Panc1 (cell line): ENCODE results near the gene KCNG1. TPM values are rescaled to one million over a fixed set of nuclear protein-coding genes. Genes with fewer than 3 reads are reported as not detected.

Experiments
- ATAC-seq: fragments of 200-7000 bp; cut with Tn5 transposase; 2 replicates; pipeline ENCODE4 v1.9.1; 2020; ENCODE audit warnings: mild to moderate bottlenecking, moderate library complexity
- BruUV-seq: library from RNA; stranded (reverse); fragments of 400-500 nt; replicated peaks from 2 replicates; lab custom pipeline; 2021; lab: Mats Ljungman, UMichigan
- CTCF ChIA-PET: fragments of 300-600 bp; sonication (Branson Sonifier 250); formaldehyde crosslinking; loops from one replicate; lab custom pipeline; 2022; ENCODE audit warnings: antibody characterized with exemption; lab: Charles Lee
- POLR2A ChIA-PET: fragments of 300-600 bp; sonication (Branson Sonifier 250); formaldehyde crosslinking; loops from one replicate; lab custom pipeline; 2022; ENCODE audit warnings: antibody characterized with exemption; lab: Charles Lee
- DNase-seq: peaks from one replicate; pipeline ENCODE4 v3.0.0-alpha.2; 2010; ENCODE audit warnings: low read depth, low spot score
- H3K27ac ChIP-seq: 2 replicates; pipeline ENCODE4 v1.5.1; 2011; ENCODE audit warnings: mild to moderate bottlenecking, low read length, inconsistent platforms
- H3K27me3 ChIP-seq: fragments of 200-500 bp; sonication (Bioruptor generic); 2 replicates; pipeline ENCODE4 v1.6.0; 2014; ENCODE audit warnings: low read length, inconsistent platforms; ENCODE audit not compliant: control insufficient read depth, insufficient read depth
- H3K36me3 ChIP-seq: fragments of 200-500 bp; sonication (Bioruptor generic); 2 replicates; pipeline ENCODE4 v1.5.1; 2014; ENCODE audit warnings: inconsistent platforms, mild to moderate bottlenecking, low read length, moderate library complexity; ENCODE audit not compliant: control insufficient read depth, insufficient read depth
- H3K4me1 ChIP-seq: 2 replicates; pipeline ENCODE4 v1.5.1; 2011; ENCODE audit warnings: inconsistent platforms, mild to moderate bottlenecking, low read length, moderate library complexity; ENCODE audit not compliant: control insufficient read depth, insufficient read depth
- H3K4me3 ChIP-seq, 2 experiments: 2 replicates each; pipeline ENCODE4 v1.5.1; 2011 to 2012; ENCODE audit warnings: low read depth in 2 of 2, low read length in 2 of 2, mild to moderate bottlenecking in 2 of 2, inconsistent platforms in 1 of 2, moderate library complexity in 1 of 2
- H3K9me3 ChIP-seq: fragments of 200-500 bp; sonication (Bioruptor generic); 2 replicates; pipeline ENCODE4 v1.5.1; 2014; ENCODE audit warnings: low read depth, mild to moderate bottlenecking, inconsistent platforms, low read length, moderate library complexity; ENCODE audit not compliant: control insufficient read depth, insufficient read depth
- POLR2AphosphoS5 ChIP-seq: IDR thresholded peaks from 2 replicates; pipeline ENCODE4 v1.6.1; 2012; ENCODE audit warnings: mild to moderate bottlenecking, low read depth, low read length, moderate library complexity
- SIN3A ChIP-seq: IDR thresholded peaks from 2 replicates; pipeline ENCODE4 v1.6.1; 2012; ENCODE audit warnings: low read depth, mild to moderate bottlenecking, low read length, moderate library complexity, borderline replicate concordance; ENCODE audit not compliant: insufficient read depth
- TCF7L2 ChIP-seq: IDR thresholded peaks from 2 replicates; pipeline ENCODE4 v1.6.1; 2011; ENCODE audit warnings: mild to moderate bottlenecking, low read depth, low read length, inconsistent platforms
- in situ Hi-C: cut with HindIII; loops from 2 replicates; pipeline ENCODE4 v1.10.0; 2016; ENCODE audit warnings: low sequenced_read_pairs, low pct_unique_long_range_greater_than_20kb
- intact Hi-C: fragments of 100-400 bp; cut with micrococcal nuclease; formaldehyde crosslinking; loops from one replicate; pipeline ENCODE4 v1.10.0; 2022; ENCODE audit not compliant: unreplicated experiment
- total RNA-seq: library from RNA; stranded (reverse); gene quantifications from one replicate; pipeline ENCODE4 v1.2.1, GENCODE V29; 2021; ENCODE audit not compliant: unreplicated experiment
- TF ChIP-seq, protein P1 (sequence below), 2 experiments: IDR thresholded peaks; 2 replicates each; pipeline ENCODE4 v1.6.1; 2011 to 2012; ENCODE audit warnings: low read depth in 2 of 2, control low read depth in 1 of 2, low read length in 1 of 2, mild to moderate bottlenecking in 1 of 2, moderate library complexity in 1 of 2; ENCODE audit not compliant: insufficient read depth in 1 of 2
- TF ChIP-seq, protein P2 (sequence below): fragments of 450-650 bp; IDR thresholded peaks from 2 replicates; pipeline ENCODE4 v1.5.1; 2017; ENCODE audit warnings: mild to moderate bottlenecking

Gene KCNG1
- total RNA-seq, 1 experiment from 2014 or later, result 7.4 TPM

DNA sequence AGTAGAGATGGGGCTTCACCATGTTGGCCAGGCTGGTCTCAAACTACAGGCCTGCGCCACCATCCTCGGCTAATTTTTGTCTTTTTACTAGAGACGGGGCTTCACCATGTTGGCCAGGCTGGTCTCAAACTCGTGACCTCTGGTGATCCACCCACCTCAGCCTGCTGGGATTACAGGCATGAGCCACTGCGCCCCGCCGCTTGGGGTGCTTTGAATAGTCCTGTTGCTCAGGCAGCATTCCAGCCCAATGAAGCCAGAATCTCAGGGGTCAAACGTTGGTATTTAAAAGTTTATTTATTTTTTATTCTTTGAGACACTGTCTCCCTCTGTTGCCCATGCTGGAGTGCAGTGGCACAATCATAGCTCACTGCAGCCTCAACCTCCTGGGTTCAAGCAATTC is 53.0 kb downstream of the KCNG1 start:
- DNase-seq (no peak), ATAC-seq (no peak)
- Histone ChIP-seq H3K9me3 (no peaks in the 10 kb centered on the region), H3K4me3 (no peak overlapping the region), H3K4me1 (no peaks in the 10 kb centered on the region), H3K27me3 (no peaks in the 10 kb centered on the region), H3K27ac (no peak overlapping the region), H3K36me3 (no peaks in the 10 kb centered on the region)
- TF ChIP-seq TCF7L2 (no peak), POLR2AphosphoS5 (no peak), SIN3A (no peak)
- TF ChIP-seq, protein P1, sequence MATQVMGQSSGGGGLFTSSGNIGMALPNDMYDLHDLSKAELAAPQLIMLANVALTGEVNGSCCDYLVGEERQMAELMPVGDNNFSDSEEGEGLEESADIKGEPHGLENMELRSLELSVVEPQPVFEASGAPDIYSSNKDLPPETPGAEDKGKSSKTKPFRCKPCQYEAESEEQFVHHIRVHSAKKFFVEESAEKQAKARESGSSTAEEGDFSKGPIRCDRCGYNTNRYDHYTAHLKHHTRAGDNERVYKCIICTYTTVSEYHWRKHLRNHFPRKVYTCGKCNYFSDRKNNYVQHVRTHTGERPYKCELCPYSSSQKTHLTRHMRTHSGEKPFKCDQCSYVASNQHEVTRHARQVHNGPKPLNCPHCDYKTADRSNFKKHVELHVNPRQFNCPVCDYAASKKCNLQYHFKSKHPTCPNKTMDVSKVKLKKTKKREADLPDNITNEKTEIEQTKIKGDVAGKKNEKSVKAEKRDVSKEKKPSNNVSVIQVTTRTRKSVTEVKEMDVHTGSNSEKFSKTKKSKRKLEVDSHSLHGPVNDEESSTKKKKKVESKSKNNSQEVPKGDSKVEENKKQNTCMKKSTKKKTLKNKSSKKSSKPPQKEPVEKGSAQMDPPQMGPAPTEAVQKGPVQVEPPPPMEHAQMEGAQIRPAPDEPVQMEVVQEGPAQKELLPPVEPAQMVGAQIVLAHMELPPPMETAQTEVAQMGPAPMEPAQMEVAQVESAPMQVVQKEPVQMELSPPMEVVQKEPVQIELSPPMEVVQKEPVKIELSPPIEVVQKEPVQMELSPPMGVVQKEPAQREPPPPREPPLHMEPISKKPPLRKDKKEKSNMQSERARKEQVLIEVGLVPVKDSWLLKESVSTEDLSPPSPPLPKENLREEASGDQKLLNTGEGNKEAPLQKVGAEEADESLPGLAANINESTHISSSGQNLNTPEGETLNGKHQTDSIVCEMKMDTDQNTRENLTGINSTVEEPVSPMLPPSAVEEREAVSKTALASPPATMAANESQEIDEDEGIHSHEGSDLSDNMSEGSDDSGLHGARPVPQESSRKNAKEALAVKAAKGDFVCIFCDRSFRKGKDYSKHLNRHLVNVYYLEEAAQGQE (IDR thresholded peaks at IDR 0.05; ENCODE audit: insufficient read depth in 1 of 2, low read depth in 2 of 2, low read length in 1 of 2), result no peak
- TF ChIP-seq, protein P2, sequence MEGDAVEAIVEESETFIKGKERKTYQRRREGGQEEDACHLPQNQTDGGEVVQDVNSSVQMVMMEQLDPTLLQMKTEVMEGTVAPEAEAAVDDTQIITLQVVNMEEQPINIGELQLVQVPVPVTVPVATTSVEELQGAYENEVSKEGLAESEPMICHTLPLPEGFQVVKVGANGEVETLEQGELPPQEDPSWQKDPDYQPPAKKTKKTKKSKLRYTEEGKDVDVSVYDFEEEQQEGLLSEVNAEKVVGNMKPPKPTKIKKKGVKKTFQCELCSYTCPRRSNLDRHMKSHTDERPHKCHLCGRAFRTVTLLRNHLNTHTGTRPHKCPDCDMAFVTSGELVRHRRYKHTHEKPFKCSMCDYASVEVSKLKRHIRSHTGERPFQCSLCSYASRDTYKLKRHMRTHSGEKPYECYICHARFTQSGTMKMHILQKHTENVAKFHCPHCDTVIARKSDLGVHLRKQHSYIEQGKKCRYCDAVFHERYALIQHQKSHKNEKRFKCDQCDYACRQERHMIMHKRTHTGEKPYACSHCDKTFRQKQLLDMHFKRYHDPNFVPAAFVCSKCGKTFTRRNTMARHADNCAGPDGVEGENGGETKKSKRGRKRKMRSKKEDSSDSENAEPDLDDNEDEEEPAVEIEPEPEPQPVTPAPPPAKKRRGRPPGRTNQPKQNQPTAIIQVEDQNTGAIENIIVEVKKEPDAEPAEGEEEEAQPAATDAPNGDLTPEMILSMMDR, result no peak
- in situ Hi-C loops (no loop called here), intact Hi-C loops (no loop called here)
- no TSS peak for BruUV-seq
- ChIA-PET POLR2A (no interaction called here), CTCF (no interaction called here)

DNA sequence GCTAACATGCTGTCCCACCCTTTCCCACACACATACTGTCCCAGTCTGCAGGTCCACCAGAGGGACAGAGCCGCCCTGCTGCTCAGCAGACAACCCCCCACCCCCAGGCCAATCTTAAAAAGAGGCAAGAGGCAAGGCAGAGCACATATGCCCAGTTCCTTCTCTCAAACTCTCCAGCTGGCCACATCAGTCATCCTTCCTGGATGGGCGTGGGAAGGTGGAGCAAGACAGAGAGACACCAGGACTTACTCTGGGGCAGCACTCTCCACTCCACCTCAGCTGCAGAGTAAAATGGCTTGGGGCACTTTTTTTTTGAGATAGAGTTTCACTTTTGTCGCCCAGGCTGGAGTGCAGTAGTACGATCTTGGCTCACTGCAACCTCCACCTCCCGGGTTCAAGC is 53.5 kb downstream of the KCNG1 start:
- DNase-seq (no peak), ATAC-seq (no peak)
- H3K4me3 ChIP-seq, result no peak overlapping the region
- H3K27ac ChIP-seq, result no peak overlapping the region
- H3K9me3 ChIP-seq, result no peaks in the 10 kb centered on the region
- in situ Hi-C loops, result no loop called here
- H3K4me1 ChIP-seq, result no peaks in the 10 kb centered on the region
- no peak for TF ChIP-seq TCF7L2
- TF ChIP-seq, protein P2, result no peak
- TF ChIP-seq, protein P1 (IDR thresholded peaks at IDR 0.05; ENCODE audit: insufficient read depth in 1 of 2, low read depth in 2 of 2, low read length in 1 of 2), result no peak
- TF ChIP-seq POLR2AphosphoS5, result no peak
- TF ChIP-seq SIN3A, result no peak
- H3K36me3 ChIP-seq, result no peaks in the 10 kb centered on the region
- CTCF ChIA-PET, result no interaction called here
- intact Hi-C loops, result no loop called here
- H3K27me3 ChIP-seq, result no peaks in the 10 kb centered on the region
- BruUV-seq, result no TSS peak
- POLR2A ChIA-PET, result no interaction called here
